HEK293 (cell line): ENCODE measurements around the gene PNMA5.

Source experiments
- GLIS2 ChIP-seq: fragments of 450-650 bp; formaldehyde crosslinking; IDR thresholded peaks from 2 replicates; pipeline ENCODE4 v1.5.1; 2016; ENCODE audit warnings: missing biosample characterization, missing genetic modification characterization
- HOXC10 ChIP-seq: sonication (generic); formaldehyde crosslinking; IDR thresholded peaks from 2 replicates; pipeline ENCODE4 v1.8.1; 2023; ENCODE audit warnings: mild to moderate bottlenecking, missing genetic modification reagents
- INSM2 ChIP-seq: fragments of 450-650 bp; formaldehyde crosslinking; IDR thresholded peaks from 2 replicates; pipeline ENCODE4 v1.5.1; 2016; ENCODE audit warnings: missing biosample characterization, missing genetic modification characterization
- RBAK ChIP-seq: fragments of 450-650 bp; formaldehyde crosslinking; IDR thresholded peaks from 2 replicates; pipeline ENCODE4 v1.5.1; 2016; ENCODE audit warnings: missing biosample characterization, missing genetic modification characterization
- SALL2 ChIP-seq: fragments of 450-650 bp; formaldehyde crosslinking; IDR thresholded peaks from 2 replicates; pipeline ENCODE4 v1.5.0; 2017; ENCODE audit warnings: missing biosample characterization, mild to moderate bottlenecking, missing genetic modification characterization, borderline replicate concordance
- SP3 ChIP-seq: fragments of 450-650 bp; formaldehyde crosslinking; IDR thresholded peaks from 2 replicates; pipeline ENCODE4 v1.5.1; 2016; ENCODE audit warnings: missing biosample characterization, missing genetic modification characterization
- YY1 ChIP-seq: fragments of 450-650 bp; formaldehyde crosslinking; IDR thresholded peaks from 2 replicates; pipeline ENCODE4 v1.5.1; 2018; ENCODE audit warnings: missing biosample characterization, missing genetic modification characterization
- ZBTB26 ChIP-seq: fragments of 450-650 bp; formaldehyde crosslinking; optimal IDR thresholded peaks from 2 replicates; pipeline ENCODE3; 2016; ENCODE audit warnings: missing biosample characterization, mild to moderate bottlenecking, missing genetic modification characterization
- ZBTB7A ChIP-seq: fragments of 450-650 bp; formaldehyde crosslinking; IDR thresholded peaks from 2 replicates; pipeline ENCODE4 v1.5.1; 2016; ENCODE audit warnings: low read depth, missing biosample characterization, missing genetic modification characterization
- ZNF114 ChIP-seq: fragments of 450-650 bp; formaldehyde crosslinking; IDR thresholded peaks from 2 replicates; pipeline ENCODE4 v1.5.0; 2017; ENCODE audit warnings: missing biosample characterization, missing genetic modification characterization
- ZNF133 ChIP-seq: fragments of 450-650 bp; formaldehyde crosslinking; IDR thresholded peaks from 2 replicates; pipeline ENCODE4 v1.5.1; 2016; ENCODE audit warnings: missing biosample characterization, missing genetic modification characterization
- ZNF155 ChIP-seq: fragments of 450-650 bp; formaldehyde crosslinking; IDR thresholded peaks from 2 replicates; pipeline ENCODE4 v1.5.1; 2016; ENCODE audit warnings: missing biosample characterization, missing genetic modification characterization
- ZNF157 ChIP-seq: fragments of 450-650 bp; formaldehyde crosslinking; IDR thresholded peaks from 2 replicates; pipeline ENCODE4 v1.5.1; 2016; ENCODE audit warnings: missing biosample characterization, missing genetic modification characterization
- ZNF18 ChIP-seq: fragments of 450-650 bp; formaldehyde crosslinking; IDR thresholded peaks from 2 replicates; pipeline ENCODE4 v1.5.1; 2016; ENCODE audit warnings: missing biosample characterization, missing genetic modification characterization
- ZNF211 ChIP-seq: fragments of 450-650 bp; formaldehyde crosslinking; IDR thresholded peaks from 2 replicates; pipeline ENCODE4 v1.5.1; 2016; ENCODE audit warnings: low read depth, missing biosample characterization, missing genetic modification characterization
- ZNF223 ChIP-seq: fragments of 450-650 bp; formaldehyde crosslinking; IDR thresholded peaks from 2 replicates; pipeline ENCODE4 v1.5.1; 2016; ENCODE audit warnings: missing biosample characterization, missing genetic modification characterization
- ZNF416 ChIP-seq: fragments of 450-650 bp; formaldehyde crosslinking; IDR thresholded peaks from 2 replicates; pipeline ENCODE4 v1.5.1; 2016; ENCODE audit warnings: missing biosample characterization, missing genetic modification characterization
- ZNF426 ChIP-seq: fragments of 450-650 bp; formaldehyde crosslinking; IDR thresholded peaks from 2 replicates; pipeline ENCODE4 v1.5.1; 2017; ENCODE audit warnings: missing biosample characterization, missing genetic modification characterization, mild to moderate bottlenecking, inconsistent platforms, moderate library complexity
- ZNF501 ChIP-seq: fragments of 450-650 bp; formaldehyde crosslinking; IDR thresholded peaks from 2 replicates; pipeline ENCODE4 v1.5.1; 2016; ENCODE audit warnings: missing biosample characterization, missing genetic modification characterization
- ZNF544 ChIP-seq: fragments of 450-650 bp; formaldehyde crosslinking; IDR thresholded peaks from 2 replicates; pipeline ENCODE4 v1.5.0; 2017; ENCODE audit warnings: missing biosample characterization, missing genetic modification characterization
- ZNF629 ChIP-seq: fragments of 450-650 bp; formaldehyde crosslinking; IDR thresholded peaks from 2 replicates; pipeline ENCODE4 v1.5.1; 2017; ENCODE audit warnings: missing biosample characterization, missing genetic modification characterization
- ZNF677 ChIP-seq: fragments of 450-650 bp; IDR thresholded peaks from 2 replicates; pipeline ENCODE4 v1.5.0; 2018; ENCODE audit warnings: missing biosample characterization, mild to moderate bottlenecking, missing genetic modification characterization, moderate library complexity
- ZNF701 ChIP-seq: fragments of 450-650 bp; formaldehyde crosslinking; IDR thresholded peaks from 2 replicates; pipeline ENCODE4 v1.5.1; 2016; ENCODE audit warnings: missing biosample characterization, missing genetic modification characterization
- ZNF768 ChIP-seq: fragments of 450-650 bp; formaldehyde crosslinking; IDR thresholded peaks from 2 replicates; pipeline ENCODE4 v1.5.1; 2018; ENCODE audit warnings: missing biosample characterization, mild to moderate bottlenecking, missing genetic modification characterization
- ZNF777 ChIP-seq: fragments of 450-650 bp; formaldehyde crosslinking; IDR thresholded peaks from 2 replicates; pipeline ENCODE4 v1.5.1; 2017; ENCODE audit warnings: missing biosample characterization, missing genetic modification characterization, borderline replicate concordance
- ZNF785 ChIP-seq: fragments of 450-650 bp; formaldehyde crosslinking; IDR thresholded peaks from 2 replicates; pipeline ENCODE4 v1.5.1; 2016; ENCODE audit warnings: missing biosample characterization, missing genetic modification characterization
- ZSCAN16 ChIP-seq: fragments of 450-650 bp; formaldehyde crosslinking; IDR thresholded peaks from 2 replicates; pipeline ENCODE4 v1.5.1; 2016; ENCODE audit warnings: missing biosample characterization, missing genetic modification characterization
- ZSCAN18 ChIP-seq: fragments of 450-650 bp; formaldehyde crosslinking; IDR thresholded peaks from 2 replicates; pipeline ENCODE4 v1.5.1; 2016; ENCODE audit warnings: missing biosample characterization, missing genetic modification characterization
- TF ChIP-seq, protein P1 (sequence below): fragments of 450-650 bp; formaldehyde crosslinking; IDR thresholded peaks from 2 replicates; pipeline ENCODE4 v1.5.1; 2016; ENCODE audit warnings: missing biosample characterization, missing genetic modification characterization
- TF ChIP-seq, protein P2 (sequence below): fragments of 450-650 bp; formaldehyde crosslinking; IDR thresholded peaks from 2 replicates; pipeline ENCODE4 v1.5.1; 2016; ENCODE audit warnings: missing biosample characterization, missing genetic modification characterization

PNMA5 gene

GRCh38 chrX:152941328-152942076 is 52.4 kb downstream of the PNMA5 start (continued):
- no peak for TF ChIP-seq ZNF18 (tag by site-specific recombination)
- peak; percentile 95 for TF ChIP-seq YY1 (tag by site-specific recombination)
- peak; percentile 97 for TF ChIP-seq ZBTB26 (tag by site-specific recombination)
- TF ChIP-seq ZNF223 (tag by site-specific recombination), result no peak
- TF ChIP-seq ZNF777 (tag by site-specific recombination), result no peak
- TF ChIP-seq ZSCAN16 (tag by site-specific recombination), result no peak
- TF ChIP-seq ZNF426 (tag by site-specific recombination), result no peak
- no peak for TF ChIP-seq ZNF211 (tag by site-specific recombination)
- TF ChIP-seq ZNF544, result no peak
- 0 out of 2 replicates have a peak, but pooled peaks have one; percentile 25 for TF ChIP-seq SP3 (tag by site-specific recombination)
- TF ChIP-seq ZNF677 (tag by site-specific recombination), result no peak
- TF ChIP-seq RBAK (tag by site-specific recombination), result no peak
- TF ChIP-seq ZNF416 (tag by site-specific recombination), result no peak
- TF ChIP-seq HOXC10 (CRISPR knock-in tag), result 0 out of 2 replicates have a peak, but pooled peaks have one; percentile 46
- no peak for TF ChIP-seq ZNF768 (tag by site-specific recombination)
- no peak for TF ChIP-seq INSM2 (tag by site-specific recombination)
- TF ChIP-seq ZNF157 (tag by site-specific recombination), result no peak
- TF ChIP-seq ZNF501, result peak; percentile 67; the same call in 1 of the 2 replicates
- peak; percentile 17; the same call in 1 of the 2 replicates for TF ChIP-seq ZNF629 (tag by site-specific recombination)
- no peak for TF ChIP-seq ZNF785 (tag by site-specific recombination)
- TF ChIP-seq ZNF155 (tag by site-specific recombination), result no peak
- no peak for TF ChIP-seq ZNF133 (tag by site-specific recombination)
- TF ChIP-seq, protein P1, sequence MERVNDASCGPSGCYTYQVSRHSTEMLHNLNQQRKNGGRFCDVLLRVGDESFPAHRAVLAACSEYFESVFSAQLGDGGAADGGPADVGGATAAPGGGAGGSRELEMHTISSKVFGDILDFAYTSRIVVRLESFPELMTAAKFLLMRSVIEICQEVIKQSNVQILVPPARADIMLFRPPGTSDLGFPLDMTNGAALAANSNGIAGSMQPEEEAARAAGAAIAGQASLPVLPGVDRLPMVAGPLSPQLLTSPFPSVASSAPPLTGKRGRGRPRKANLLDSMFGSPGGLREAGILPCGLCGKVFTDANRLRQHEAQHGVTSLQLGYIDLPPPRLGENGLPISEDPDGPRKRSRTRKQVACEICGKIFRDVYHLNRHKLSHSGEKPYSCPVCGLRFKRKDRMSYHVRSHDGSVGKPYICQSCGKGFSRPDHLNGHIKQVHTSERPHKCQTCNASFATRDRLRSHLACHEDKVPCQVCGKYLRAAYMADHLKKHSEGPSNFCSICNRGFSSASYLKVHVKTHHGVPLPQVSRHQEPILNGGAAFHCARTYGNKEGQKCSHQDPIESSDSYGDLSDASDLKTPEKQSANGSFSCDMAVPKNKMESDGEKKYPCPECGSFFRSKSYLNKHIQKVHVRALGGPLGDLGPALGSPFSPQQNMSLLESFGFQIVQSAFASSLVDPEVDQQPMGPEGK (tag by site-specific recombination), result 0 out of 2 replicates have a peak, but pooled peaks have one; percentile 32
- no peak for TF ChIP-seq ZSCAN18 (tag by site-specific recombination)
- no peak for TF ChIP-seq ZNF701 (tag by site-specific recombination)
- no peak for TF ChIP-seq SALL2
- TF ChIP-seq, protein P2, sequence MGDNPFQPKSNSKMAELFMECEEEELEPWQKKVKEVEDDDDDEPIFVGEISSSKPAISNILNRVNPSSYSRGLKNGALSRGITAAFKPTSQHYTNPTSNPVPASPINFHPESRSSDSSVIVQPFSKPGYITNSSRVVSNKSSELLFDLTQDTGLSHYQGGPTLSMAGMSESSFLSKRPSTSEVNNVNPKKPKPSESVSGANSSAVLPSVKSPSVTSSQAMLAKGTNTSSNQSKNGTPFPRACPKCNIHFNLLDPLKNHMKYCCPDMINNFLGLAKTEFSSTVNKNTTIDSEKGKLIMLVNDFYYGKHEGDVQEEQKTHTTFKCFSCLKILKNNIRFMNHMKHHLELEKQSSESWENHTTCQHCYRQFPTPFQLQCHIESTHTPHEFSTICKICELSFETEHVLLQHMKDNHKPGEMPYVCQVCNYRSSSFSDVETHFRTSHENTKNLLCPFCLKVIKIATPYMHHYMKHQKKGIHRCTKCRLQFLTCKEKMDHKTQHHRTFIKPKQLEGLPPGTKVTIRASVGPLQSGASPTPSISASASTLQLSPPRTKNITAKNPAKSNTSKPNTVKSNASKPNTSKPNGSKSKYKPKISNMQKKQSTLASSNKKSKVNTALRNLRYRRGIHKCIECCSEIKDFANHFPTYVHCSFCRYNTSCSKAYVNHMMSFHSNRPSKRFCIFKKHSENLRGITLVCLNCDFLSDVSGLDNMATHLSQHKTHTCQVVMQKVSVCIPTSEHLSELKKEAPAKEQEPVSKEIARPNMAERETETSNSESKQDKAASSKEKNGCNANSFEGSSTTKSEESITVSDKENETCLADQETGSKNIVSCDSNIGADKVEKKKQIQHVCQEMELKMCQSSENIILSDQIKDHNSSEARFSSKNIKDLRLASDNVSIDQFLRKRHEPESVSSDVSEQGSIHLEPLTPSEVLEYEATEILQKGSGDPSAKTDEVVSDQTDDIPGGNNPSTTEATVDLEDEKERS (tag by site-specific recombination), result 0 out of 2 replicates have a peak, but pooled peaks have one; percentile 20
- TF ChIP-seq ZNF114 (tag by site-specific recombination), result no peak
- TF ChIP-seq ZBTB7A, result no peak
- TF ChIP-seq GLIS2 (tag by site-specific recombination), result no peak
